Esophagus squamous epithelium (tissue), 4 donors: ENCODE data around the gene C17orf67.

Experiments used
- CTCF ChIP-seq, 6 experiments: fragments of 450-650 bp in 4 of 6; fragments of 200-600 bp in 2 of 6; sonication (generic) in 2 of 6; IDR thresholded peaks; one replicate each; pipeline ENCODE4 v1.5.1; 2016 to 2019; ENCODE audit warnings: antibody characterized with exemption in 6 of 6, mild to moderate bottlenecking in 4 of 6, moderate library complexity in 4 of 6
- POLR2A ChIP-seq, 4 donors: fragments of 450-650 bp; IDR thresholded peaks; one replicate each; pipeline ENCODE4 v1.6.1; 2017; ENCODE audit warnings: antibody characterized with exemption in 4 of 4, mild to moderate bottlenecking in 4 of 4, moderate library complexity in 3 of 4

GRCh38 chr17:56881685-56882295, 48.1 kb upstream of the C17orf67 start:
- TF ChIP-seq CTCF (IDR thresholded peaks at IDR 0.05) (no peak), POLR2A (IDR thresholded peaks at IDR 0.05) (no peak)
